Activated naive CD4-positive, alpha-beta T cell treated with anti-CD3 and anti-CD28 coated beads for 36 hours (primary cell): ENCODE measurements around the gene TOMM40L. TPM values are rescaled to one million over a fixed set of nuclear protein-coding genes. Genes with fewer than 3 reads are reported as not detected.

ENCODE experiments used
- CTCF ChIA-PET: fragments of 350-600 bp; sonication (Branson Sonifier 250); formaldehyde crosslinking; loops from one replicate; lab custom pipeline; 2021; ENCODE audit warnings: antibody characterized with exemption; lab: Charles Lee
- DNase-seq: peaks from one replicate; pipeline ENCODE4 v3.0.0-alpha.2; 2020
- H3K27ac Mint-ChIP-seq: one replicate; pipeline ENCODE4 v1.8.0; 2021; ENCODE audit warnings: mild to moderate bottlenecking, mixed read lengths
- H3K27me3 Mint-ChIP-seq: one replicate; pipeline ENCODE4 v1.8.0; 2021; ENCODE audit warnings: low read depth, mixed read lengths
- H3K36me3 Mint-ChIP-seq: one replicate; pipeline ENCODE4 v1.8.0; 2021; ENCODE audit warnings: low read depth, mixed read lengths
- H3K4me1 Mint-ChIP-seq: one replicate; pipeline ENCODE4 v1.8.0; 2021; ENCODE audit warnings: low read depth, mixed read lengths
- H3K4me3 Mint-ChIP-seq: one replicate; pipeline ENCODE4 v1.8.0; 2021; ENCODE audit warnings: mild to moderate bottlenecking, moderate library complexity, mixed read lengths
- H3K9me3 Mint-ChIP-seq: one replicate; pipeline ENCODE4 v1.8.0; 2021; ENCODE audit warnings: mixed read lengths
- intact Hi-C: fragments of 100-400 bp; cut with micrococcal nuclease; formaldehyde crosslinking; loops from one replicate; pipeline ENCODE4 v1.15.1; 2023
- total RNA-seq, 2 experiments: library from RNA; stranded (reverse); gene quantifications; one replicate each; pipeline ENCODE4 v1.2.3, GENCODE V29; 2021

The TOMM40L gene
- total RNA-seq, 2 experiments from 2014 or later: 13.2 to 14.3 TPM

- DNase-seq: peak; percentile 15
- peaks cover 38% of the 10 kb centered on the region for H3K4me1 Mint-ChIP-seq
- intact Hi-C loops: loop anchor here (1.0 to 5.0 kb wide), 7 partner anchors 15 to 142 kb away; partner anchors contain the start of genes CFAP126, NDUFS2, PPOX and SDHC
- no peak overlapping the region for H3K4me3 Mint-ChIP-seq
- H3K9me3 Mint-ChIP-seq: no peaks in the 10 kb centered on the region
- H3K36me3 Mint-ChIP-seq: peaks cover 22% of the 10 kb centered on the region
- H3K27me3 Mint-ChIP-seq: no peaks in the 10 kb centered on the region
- CTCF ChIA-PET: interaction anchor here (0.8 to 13.2 kb wide), 28 partner anchors 9 to 157 kb away, joined by 3 to 196 read pairs (median 6); partner anchors contain the start of genes ADAMTS4, B4GALT3, CFAP126 and FCER1G
- peak overlapping the region; percentile 86 for H3K27ac Mint-ChIP-seq
These were observed 704 bp upstream of the TOMM40L start for GRCh38 chr1:161225178-161225533.

DNA sequence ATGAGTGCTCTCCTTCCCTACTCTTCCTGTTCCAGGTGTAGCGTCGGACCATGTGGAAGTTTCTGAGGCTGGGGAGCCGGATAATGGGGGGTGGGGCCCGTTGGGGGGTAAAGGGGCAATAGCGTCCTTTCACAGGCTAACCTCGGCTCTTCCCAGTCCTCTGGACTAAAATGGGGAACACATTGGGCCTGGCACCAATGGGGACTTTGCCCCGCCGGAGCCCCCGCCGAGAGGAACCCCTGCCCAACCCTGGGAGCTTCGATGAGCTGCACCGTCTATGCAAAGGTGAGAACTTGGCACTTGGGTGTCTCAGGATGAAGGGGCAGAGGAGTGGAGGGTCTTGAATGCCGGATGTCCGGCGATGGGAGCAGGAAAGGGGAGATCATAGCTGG, 456 bp downstream of the TOMM40L start:
- H3K4me1 Mint-ChIP-seq: peaks cover 33% of the 10 kb centered on the region
- no peaks in the 10 kb centered on the region for H3K9me3 Mint-ChIP-seq
- H3K4me3 Mint-ChIP-seq: peak overlapping the region; percentile 100
- CTCF ChIA-PET: interaction anchor here (0.7 to 13.2 kb wide), 36 partner anchors 8 to 161 kb away, joined by 3 to 196 read pairs (median 4); partner anchors contain the start of genes ADAMTS4, B4GALT3, CFAP126 and FCER1G
- peak overlapping the region; percentile 98 for H3K27ac Mint-ChIP-seq
- intact Hi-C loops: loop anchor here (2.0 to 5.0 kb wide), 2 partner anchors 141 to 514 kb away; partner anchors contain the start of gene CFAP126
- peaks cover 22% of the 10 kb centered on the region for H3K36me3 Mint-ChIP-seq
- DNase-seq: no peak
- no peaks in the 10 kb centered on the region for H3K27me3 Mint-ChIP-seq

DNA sequence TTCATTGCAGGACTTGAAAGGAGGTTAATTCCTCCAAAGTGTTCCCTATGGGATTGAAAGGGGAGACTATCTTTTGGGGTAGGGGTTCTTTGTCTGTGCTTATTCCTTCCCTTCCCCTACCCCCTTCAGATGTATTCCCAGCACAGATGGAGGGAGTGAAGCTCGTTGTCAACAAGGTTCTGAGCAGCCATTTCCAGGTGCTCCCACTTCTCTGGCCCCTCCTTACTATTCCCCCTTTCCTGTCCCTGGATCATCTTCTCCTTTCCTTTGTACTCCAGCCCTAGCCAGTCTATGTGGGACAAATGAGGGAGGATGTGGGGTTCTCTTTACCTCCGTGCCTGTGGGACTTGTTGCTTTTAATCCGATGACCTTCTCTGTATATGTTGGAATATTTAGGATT, 899 bp downstream of the TOMM40L start:
- H3K4me1 Mint-ChIP-seq: peaks cover 31% of the 10 kb centered on the region
- CTCF ChIA-PET: interaction anchor here (0.8 to 13.2 kb wide), 19 partner anchors 8 to 162 kb away, joined by 3 to 196 read pairs (median 5); partner anchors contain the start of genes CFAP126, FCER1G, NDUFS2 and NR1I3

DNA sequence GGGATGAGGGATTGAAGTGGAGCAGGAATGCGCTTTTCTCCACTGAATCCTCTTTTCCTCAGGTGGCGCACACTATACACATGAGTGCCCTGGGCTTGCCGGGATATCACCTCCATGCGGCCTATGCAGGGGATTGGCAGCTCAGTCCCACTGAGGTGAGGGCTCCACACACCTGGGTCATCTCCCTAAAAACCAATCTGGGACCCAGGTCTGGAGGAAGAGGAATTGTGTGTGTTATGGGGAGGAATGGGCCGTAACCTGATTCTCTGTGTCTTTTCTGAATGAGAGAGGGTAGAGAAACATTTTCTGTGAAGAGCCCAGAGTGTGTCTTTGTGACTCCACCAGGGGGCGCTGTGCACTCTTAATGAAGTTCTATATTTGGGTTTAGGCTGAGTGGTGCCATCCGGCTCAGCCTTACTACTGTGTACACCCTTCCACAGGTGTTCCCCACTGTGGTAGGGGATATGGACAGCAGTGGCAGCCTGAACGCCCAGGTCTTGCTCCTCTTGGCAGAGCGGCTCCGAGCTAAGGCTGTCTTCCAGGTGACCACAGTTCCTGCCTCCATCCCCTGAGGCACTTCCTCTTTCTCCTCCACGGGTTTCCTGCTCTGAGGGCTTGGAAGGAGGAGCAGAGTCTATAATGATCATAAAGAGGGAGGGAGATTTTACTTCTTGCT, 1.5 kb downstream of the TOMM40L start:
- peak; percentile 96 for DNase-seq
- peaks cover 27% of the 10 kb centered on the region for H3K4me1 Mint-ChIP-seq
- no peaks in the 10 kb centered on the region for H3K27me3 Mint-ChIP-seq
- intact Hi-C loops: loop anchor here (1.0 to 5.0 kb wide), 6 partner anchors 64 to 517 kb away; partner anchors contain the start of gene CFAP126
- peak overlapping the region; percentile 100 for H3K4me3 Mint-ChIP-seq
- H3K36me3 Mint-ChIP-seq: peaks cover 22% of the 10 kb centered on the region
- CTCF ChIA-PET: interaction anchor here (0.8 to 13.2 kb wide), 22 partner anchors 9 to 161 kb away, joined by 3 to 196 read pairs (median 4); partner anchors contain the start of genes CFAP126, FCER1G, NDUFS2 and NR1I3
- H3K27ac Mint-ChIP-seq: peak overlapping the region; percentile 72
- H3K9me3 Mint-ChIP-seq: no peaks in the 10 kb centered on the region

More for the DNA sequence above, 899 bp downstream of the TOMM40L start:
- H3K4me3 Mint-ChIP-seq: peak overlapping the region; percentile 100
- intact Hi-C loops: loop anchor here (1.0 to 5.0 kb wide), 6 partner anchors 65 to 518 kb away; partner anchors contain the start of gene CFAP126
- DNase-seq: no peak
- H3K9me3 Mint-ChIP-seq: no peaks in the 10 kb centered on the region
- peak overlapping the region; percentile 71 for H3K27ac Mint-ChIP-seq
- H3K27me3 Mint-ChIP-seq: no peaks in the 10 kb centered on the region
- H3K36me3 Mint-ChIP-seq: peaks cover 22% of the 10 kb centered on the region

DNA sequence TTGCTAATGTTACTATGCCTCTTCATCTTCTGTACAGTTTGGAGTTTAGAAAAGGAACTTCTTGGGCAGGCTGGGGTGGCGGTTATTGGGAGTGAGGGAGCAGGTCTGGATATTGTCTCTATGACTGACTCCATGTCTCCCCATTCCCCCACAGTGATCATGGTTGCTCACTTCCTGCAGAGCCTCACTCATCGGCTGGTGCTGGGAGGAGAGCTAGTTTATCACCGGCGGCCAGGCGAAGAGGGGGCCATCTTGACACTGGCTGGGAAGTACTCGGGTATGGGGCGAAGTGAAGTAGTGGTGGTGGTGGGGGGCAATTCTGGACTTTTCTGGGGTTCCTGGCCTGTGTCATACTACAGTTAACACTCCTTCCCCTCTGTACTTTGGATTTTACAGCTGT, 2.2 kb downstream of the TOMM40L start:
- no peak for DNase-seq
- H3K27me3 Mint-ChIP-seq: no peaks in the 10 kb centered on the region
- peak overlapping the region; percentile 100 for H3K4me3 Mint-ChIP-seq
- H3K4me1 Mint-ChIP-seq: peaks cover 27% of the 10 kb centered on the region
- H3K27ac Mint-ChIP-seq: peak overlapping the region; percentile 72
- peaks cover 22% of the 10 kb centered on the region for H3K36me3 Mint-ChIP-seq
- no peaks in the 10 kb centered on the region for H3K9me3 Mint-ChIP-seq
- intact Hi-C loops: loop anchor here (5.0 kb wide), 1 partner anchor 139 kb away; the partner anchor contains the start of gene CFAP126
- CTCF ChIA-PET: interaction anchor here (0.6 to 13.2 kb wide), 13 partner anchors 9 to 154 kb away, joined by 3 to 196 read pairs (median 26); partner anchors contain the start of genes NDUFS2 and NR1I3

- no peak overlapping the region for H3K4me3 Mint-ChIP-seq
- H3K27ac Mint-ChIP-seq: no peak overlapping the region
- H3K9me3 Mint-ChIP-seq: no peaks in the 10 kb centered on the region
- peaks cover 26% of the 10 kb centered on the region for H3K4me1 Mint-ChIP-seq
- DNase-seq: no peak
- H3K27me3 Mint-ChIP-seq: no peaks in the 10 kb centered on the region
- peaks cover 22% of the 10 kb centered on the region for H3K36me3 Mint-ChIP-seq
- CTCF ChIA-PET: interaction anchor here (1.0 to 8.5 kb wide), 10 partner anchors 10 to 152 kb away, joined by 3 to 179 read pairs (median 6); no protein-coding TSS in a partner anchor
- intact Hi-C loops: loop anchor here (5.0 kb wide), 1 partner anchor 137 kb away; the partner anchor contains the start of gene CFAP126
These were observed 4.0 kb downstream of the TOMM40L start for GRCh38 chr1:161229896-161230295.

DNA sequence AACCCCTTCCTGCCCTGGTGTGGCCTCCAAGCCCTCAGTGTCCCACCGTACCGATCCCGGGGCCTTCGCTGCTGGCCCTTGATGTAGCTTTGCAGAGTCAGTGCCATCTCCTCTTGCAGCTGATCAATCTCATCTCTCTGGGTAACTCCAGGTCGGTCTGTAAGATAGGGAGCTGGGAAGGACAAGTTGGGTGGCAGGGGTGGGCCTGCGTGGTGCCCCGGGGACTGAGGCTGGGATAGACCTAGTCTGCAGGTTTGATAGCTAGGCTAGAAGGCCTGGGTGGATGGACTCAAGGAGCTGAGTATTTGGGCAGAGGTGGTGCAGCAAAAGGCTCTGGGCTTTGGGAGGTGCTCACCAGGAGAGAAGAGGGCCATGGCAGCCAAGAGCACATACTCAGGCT, 4.9 kb downstream of the TOMM40L start:
- Mint-ChIP-seq H3K4me3 (no peak overlapping the region), H3K36me3 (peaks cover 22% of the 10 kb centered on the region), H3K4me1 (peaks cover 20% of the 10 kb centered on the region), H3K9me3 (no peaks in the 10 kb centered on the region), H3K27me3 (no peaks in the 10 kb centered on the region), H3K27ac (no peak overlapping the region)
- no peak for DNase-seq
- CTCF ChIA-PET: interaction anchor here (1.0 to 8.5 kb wide), 9 partner anchors 9 to 151 kb away, joined by 3 to 179 read pairs (median 7); no protein-coding TSS in a partner anchor
- intact Hi-C loops: no loop called here

GRCh38 chr1:161233102-161233501, 7.2 kb downstream of the TOMM40L start:
- CTCF ChIA-PET: interaction anchor here (1.7 to 8.5 kb wide), 2 partner anchors 58 to 149 kb away, joined by 4 to 179 read pairs; no protein-coding TSS in a partner anchor
- Mint-ChIP-seq H3K4me3 (no peak overlapping the region), H3K27ac (no peak overlapping the region), H3K4me1 (no peaks in the 10 kb centered on the region), H3K9me3 (no peaks in the 10 kb centered on the region), H3K27me3 (no peaks in the 10 kb centered on the region), H3K36me3 (peaks cover 13% of the 10 kb centered on the region)
- DNase-seq: no peak
- intact Hi-C loops: no loop called here

- no peak overlapping the region for H3K27ac Mint-ChIP-seq
- no peaks in the 10 kb centered on the region for H3K9me3 Mint-ChIP-seq
- no peak overlapping the region for H3K4me3 Mint-ChIP-seq
- intact Hi-C loops: no loop called here
- DNase-seq: no peak
- H3K27me3 Mint-ChIP-seq: no peaks in the 10 kb centered on the region
- CTCF ChIA-PET: interaction anchor here (0.8 to 3.4 kb wide), 3 partner anchors 10 to 144 kb away, joined by 3 to 26 read pairs (median 20); partner anchors contain the start of gene TOMM40L
- H3K36me3 Mint-ChIP-seq: no peaks in the 10 kb centered on the region
- H3K4me1 Mint-ChIP-seq: no peaks in the 10 kb centered on the region
These were observed 10.3 kb downstream of the TOMM40L start for GRCh38 chr1:161235957-161236775.

GRCh38 chr1:161238039-161238473, 12.2 kb downstream of the TOMM40L start, which contains the start of gene NR1I3:
NR1I3 (minus strand) TSS chr1:161238203; CDS start chr1:161236565, 1,638 bp downstream.
- Mint-ChIP-seq H3K4me3 (no peak within 1 kb of the TSS), H3K27ac (no peak within 1 kb of the TSS), H3K36me3 (no peaks in the 10 kb centered on the region), H3K27me3 (no peaks in the 10 kb centered on the region), H3K9me3 (no peaks in the 10 kb centered on the region), H3K4me1 (no peaks in the 10 kb centered on the region)
- no peak for DNase-seq
- CTCF ChIA-PET: interaction anchor here (0.5 to 3.4 kb wide), 4 partner anchors 12 to 53 kb away, joined by 3 to 26 read pairs (median 12); partner anchors contain the start of gene TOMM40L
- intact Hi-C loops: no loop called here

GRCh38 chr1:161241682-161242081, 15.8 kb downstream of the TOMM40L start:
- H3K4me1 Mint-ChIP-seq: no peaks in the 10 kb centered on the region
- intact Hi-C loops: no loop called here
- no peaks in the 10 kb centered on the region for H3K9me3 Mint-ChIP-seq
- no peak overlapping the region for H3K4me3 Mint-ChIP-seq
- H3K27me3 Mint-ChIP-seq: no peaks in the 10 kb centered on the region
- CTCF ChIA-PET: interaction anchor here (1.0 kb wide), 2 partner anchors 12 to 15 kb away, joined by 3 read pairs; no protein-coding TSS in a partner anchor
- H3K36me3 Mint-ChIP-seq: no peaks in the 10 kb centered on the region
- no peak overlapping the region for H3K27ac Mint-ChIP-seq
- DNase-seq: no peak
